ENCODE results near the gene DNTT. TPM values are rescaled to one million over a fixed set of nuclear protein-coding genes. Genes with fewer than 3 reads are reported as not detected.

DNTT gene
- total and polyA plus RNA-seq, 2 of the 13 experiments (the other 11 are each of a cell fraction or from before 2014, with no cell fraction given): not detected

DNA sequence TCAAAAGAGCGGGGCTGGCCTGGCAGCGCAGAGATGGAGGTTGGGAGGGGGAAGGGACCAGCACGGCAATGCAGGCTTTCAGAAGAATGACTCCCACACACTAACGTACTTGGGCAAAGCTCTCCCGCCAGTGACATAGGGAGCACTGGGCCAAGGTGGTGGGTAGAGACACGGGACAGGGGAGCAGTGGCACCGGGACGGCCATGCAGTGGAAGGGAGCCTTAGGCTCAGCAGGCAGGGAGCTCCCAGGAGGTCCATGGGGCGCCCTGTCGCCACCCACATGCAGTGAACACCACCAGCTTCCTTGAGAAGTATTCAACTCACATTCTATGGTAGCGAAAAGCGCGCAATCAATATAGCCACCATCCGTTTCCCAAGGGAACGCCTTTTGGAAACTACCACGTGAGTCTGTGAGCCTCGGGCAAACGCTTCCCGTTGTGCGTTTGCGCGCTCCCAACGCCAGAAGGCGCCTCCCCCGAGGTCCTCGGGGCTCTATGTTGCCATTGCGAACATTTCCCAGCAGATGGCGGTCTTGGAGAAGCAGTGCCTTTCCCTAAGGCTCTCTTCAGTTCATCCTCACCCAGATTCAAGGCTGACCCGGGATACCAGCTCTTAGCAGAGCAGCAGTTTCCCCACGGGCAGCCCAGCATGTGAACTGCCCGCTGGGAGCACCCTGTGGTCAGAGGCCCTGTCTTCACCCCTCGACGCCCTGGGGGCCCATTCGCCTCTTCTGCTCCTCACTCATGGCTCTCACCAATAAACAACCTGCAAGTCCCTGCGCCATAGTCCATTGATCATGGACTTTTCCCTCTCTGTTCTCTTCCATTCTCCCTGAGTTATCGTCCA, 71.0 kb downstream of the DNTT start (continued):
- no peak for TF ChIP-seq ZMYM2 (CRISPR knock-in tag; IDR thresholded peaks at IDR 0.05)
- TF ChIP-seq, protein P1, sequence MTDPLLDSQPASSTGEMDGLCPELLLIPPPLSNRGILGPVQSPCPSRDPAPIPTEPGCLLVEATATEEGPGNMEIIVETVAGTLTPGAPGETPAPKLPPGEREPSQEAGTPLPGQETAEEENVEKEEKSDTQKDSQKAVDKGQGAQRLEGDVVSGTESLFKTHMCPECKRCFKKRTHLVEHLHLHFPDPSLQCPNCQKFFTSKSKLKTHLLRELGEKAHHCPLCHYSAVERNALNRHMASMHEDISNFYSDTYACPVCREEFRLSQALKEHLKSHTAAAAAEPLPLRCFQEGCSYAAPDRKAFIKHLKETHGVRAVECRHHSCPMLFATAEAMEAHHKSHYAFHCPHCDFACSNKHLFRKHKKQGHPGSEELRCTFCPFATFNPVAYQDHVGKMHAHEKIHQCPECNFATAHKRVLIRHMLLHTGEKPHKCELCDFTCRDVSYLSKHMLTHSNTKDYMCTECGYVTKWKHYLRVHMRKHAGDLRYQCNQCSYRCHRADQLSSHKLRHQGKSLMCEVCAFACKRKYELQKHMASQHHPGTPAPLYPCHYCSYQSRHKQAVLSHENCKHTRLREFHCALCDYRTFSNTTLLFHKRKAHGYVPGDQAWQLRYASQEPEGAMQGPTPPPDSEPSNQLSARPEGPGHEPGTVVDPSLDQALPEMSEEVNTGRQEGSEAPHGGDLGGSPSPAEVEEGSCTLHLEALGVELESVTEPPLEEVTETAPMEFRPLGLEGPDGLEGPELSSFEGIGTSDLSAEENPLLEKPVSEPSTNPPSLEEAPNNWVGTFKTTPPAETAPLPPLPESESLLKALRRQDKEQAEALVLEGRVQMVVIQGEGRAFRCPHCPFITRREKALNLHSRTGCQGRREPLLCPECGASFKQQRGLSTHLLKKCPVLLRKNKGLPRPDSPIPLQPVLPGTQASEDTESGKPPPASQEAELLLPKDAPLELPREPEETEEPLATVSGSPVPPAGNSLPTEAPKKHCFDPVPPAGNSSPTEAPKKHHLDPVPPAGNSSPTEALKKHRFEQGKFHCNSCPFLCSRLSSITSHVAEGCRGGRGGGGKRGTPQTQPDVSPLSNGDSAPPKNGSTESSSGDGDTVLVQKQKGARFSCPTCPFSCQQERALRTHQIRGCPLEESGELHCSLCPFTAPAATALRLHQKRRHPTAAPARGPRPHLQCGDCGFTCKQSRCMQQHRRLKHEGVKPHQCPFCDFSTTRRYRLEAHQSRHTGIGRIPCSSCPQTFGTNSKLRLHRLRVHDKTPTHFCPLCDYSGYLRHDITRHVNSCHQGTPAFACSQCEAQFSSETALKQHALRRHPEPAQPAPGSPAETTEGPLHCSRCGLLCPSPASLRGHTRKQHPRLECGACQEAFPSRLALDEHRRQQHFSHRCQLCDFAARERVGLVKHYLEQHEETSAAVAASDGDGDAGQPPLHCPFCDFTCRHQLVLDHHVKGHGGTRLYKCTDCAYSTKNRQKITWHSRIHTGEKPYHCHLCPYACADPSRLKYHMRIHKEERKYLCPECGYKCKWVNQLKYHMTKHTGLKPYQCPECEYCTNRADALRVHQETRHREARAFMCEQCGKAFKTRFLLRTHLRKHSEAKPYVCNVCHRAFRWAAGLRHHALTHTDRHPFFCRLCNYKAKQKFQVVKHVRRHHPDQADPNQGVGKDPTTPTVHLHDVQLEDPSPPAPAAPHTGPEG (CRISPR knock-in tag; IDR thresholded peaks at IDR 0.05): no peak
- peak; percentile 25; the same call in 1 of the 2 replicates for TF ChIP-seq ZNF12 (CRISPR knock-in tag; IDR thresholded peaks at IDR 0.05)
- TF ChIP-seq, protein P2, sequence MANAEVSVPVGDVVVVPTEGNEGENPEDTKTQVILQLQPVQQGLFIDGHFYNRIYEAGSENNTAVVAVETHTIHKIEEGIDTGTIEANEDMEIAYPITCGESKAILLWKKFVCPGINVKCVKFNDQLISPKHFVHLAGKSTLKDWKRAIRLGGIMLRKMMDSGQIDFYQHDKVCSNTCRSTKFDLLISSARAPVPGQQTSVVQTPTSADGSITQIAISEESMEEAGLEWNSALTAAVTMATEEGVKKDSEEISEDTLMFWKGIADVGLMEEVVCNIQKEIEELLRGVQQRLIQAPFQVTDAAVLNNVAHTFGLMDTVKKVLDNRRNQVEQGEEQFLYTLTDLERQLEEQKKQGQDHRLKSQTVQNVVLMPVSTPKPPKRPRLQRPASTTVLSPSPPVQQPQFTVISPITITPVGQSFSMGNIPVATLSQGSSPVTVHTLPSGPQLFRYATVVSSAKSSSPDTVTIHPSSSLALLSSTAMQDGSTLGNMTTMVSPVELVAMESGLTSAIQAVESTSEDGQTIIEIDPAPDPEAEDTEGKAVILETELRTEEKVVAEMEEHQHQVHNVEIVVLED (CRISPR knock-in tag; IDR thresholded peaks at IDR 0.05; ENCODE audit: borderline replicate concordance): no peak; the same call in 1 of the 2 replicates
- peak; percentile 72 for TF ChIP-seq ZNF687 (CRISPR knock-in tag; IDR thresholded peaks at IDR 0.05)
- peak; percentile 53 for TF ChIP-seq FOXA3 (CRISPR knock-in tag; IDR thresholded peaks at IDR 0.05)
- TF ChIP-seq, protein P3, sequence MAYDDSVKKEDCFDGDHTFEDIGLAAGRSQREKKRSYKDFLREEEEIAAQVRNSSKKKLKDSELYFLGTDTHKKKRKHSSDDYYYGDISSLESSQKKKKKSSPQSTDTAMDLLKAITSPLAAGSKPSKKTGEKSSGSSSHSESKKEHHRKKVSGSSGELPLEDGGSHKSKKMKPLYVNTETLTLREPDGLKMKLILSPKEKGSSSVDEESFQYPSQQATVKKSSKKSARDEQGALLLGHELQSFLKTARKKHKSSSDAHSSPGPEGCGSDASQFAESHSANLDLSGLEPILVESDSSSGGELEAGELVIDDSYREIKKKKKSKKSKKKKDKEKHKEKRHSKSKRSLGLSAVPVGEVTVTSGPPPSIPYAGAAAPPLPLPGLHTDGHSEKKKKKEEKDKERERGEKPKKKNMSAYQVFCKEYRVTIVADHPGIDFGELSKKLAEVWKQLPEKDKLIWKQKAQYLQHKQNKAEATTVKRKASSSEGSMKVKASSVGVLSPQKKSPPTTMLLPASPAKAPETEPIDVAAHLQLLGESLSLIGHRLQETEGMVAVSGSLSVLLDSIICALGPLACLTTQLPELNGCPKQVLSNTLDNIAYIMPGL (CRISPR knock-in tag; IDR thresholded peaks at IDR 0.05; ENCODE audit: borderline replicate concordance in 1 of 2, low read depth in 1 of 2): peak; percentile 75 to 92
- TF ChIP-seq ZNF513 (CRISPR knock-in tag; conservative IDR thresholded peaks at IDR 0.05): no peak
- TF ChIP-seq ZNF777 (CRISPR knock-in tag; IDR thresholded peaks at IDR 0.05): no peak
- TF ChIP-seq ZNF160 (CRISPR knock-in tag; IDR thresholded peaks at IDR 0.05): no peak
- no peak for TF ChIP-seq ZNF317 (CRISPR knock-in tag; IDR thresholded peaks at IDR 0.05)
- TF ChIP-seq ZNF556 (CRISPR knock-in tag; IDR thresholded peaks at IDR 0.05; ENCODE audit: borderline replicate concordance): no peak
